H9 (cell line): ENCODE data around the gene CCDC192. TPM values are rescaled to one million over a fixed set of nuclear protein-coding genes. Genes with fewer than 3 reads are reported as not detected.

Source experiments
- DNase-seq: peaks from one replicate; pipeline ENCODE4 v3.0.0-alpha.2; 2017
- H2AFZ ChIP-seq: one replicate; pipeline ENCODE4 v1.6.1; 2013; ENCODE audit warnings: mild to moderate bottlenecking, low read length, control low read depth, moderate library complexity
- H2AK5ac ChIP-seq: 2 replicates; pipeline ENCODE4 v1.6.1; 2013; ENCODE audit warnings: low read length, control low read depth, mixed read lengths; ENCODE audit not compliant: insufficient read length
- H2BK120ac ChIP-seq: one replicate; pipeline ENCODE4 v1.6.1; 2013; ENCODE audit warnings: low read depth, mild to moderate bottlenecking, low read length, control low read depth, inconsistent platforms; ENCODE audit not compliant: poor library complexity, severe bottlenecking
- H2BK12ac ChIP-seq: 2 replicates; pipeline ENCODE4 v1.6.1; 2013; ENCODE audit warnings: low read length, control low read depth, mixed read lengths, low read depth; ENCODE audit not compliant: insufficient read length
- H2BK15ac ChIP-seq: 2 replicates; pipeline ENCODE4 v1.6.1; 2013; ENCODE audit warnings: low read depth, low read length, control low read depth
- H2BK20ac ChIP-seq: one replicate; pipeline ENCODE4 v1.6.1; 2013; ENCODE audit warnings: low read depth, mild to moderate bottlenecking, low read length, control low read depth, inconsistent platforms; ENCODE audit not compliant: poor library complexity, severe bottlenecking
- H2BK5ac ChIP-seq: 2 replicates; pipeline ENCODE4 v1.6.1; 2013; ENCODE audit warnings: low read length, control low read depth, mixed read lengths; ENCODE audit not compliant: insufficient read length
- H3K14ac ChIP-seq: 2 replicates; pipeline ENCODE4 v1.6.1; 2013; ENCODE audit warnings: low read length, control low read depth; ENCODE audit not compliant: insufficient read depth
- H3K18ac ChIP-seq: 2 replicates; pipeline ENCODE4 v1.6.1; 2013; ENCODE audit warnings: low read depth, mild to moderate bottlenecking, mixed read lengths, low read length, control low read depth; ENCODE audit not compliant: insufficient read length
- H3K23ac ChIP-seq: 2 replicates; pipeline ENCODE4 v1.6.1; 2013; ENCODE audit warnings: low read length, control low read depth, mixed read lengths, low read depth; ENCODE audit not compliant: insufficient read length
- H3K23me2 ChIP-seq: 2 replicates; pipeline ENCODE4 v1.6.1; 2013; ENCODE audit warnings: low read depth, mild to moderate bottlenecking, mixed read lengths, low read length, control low read depth; ENCODE audit not compliant: insufficient read length, poor library complexity, severe bottlenecking
- H3K27ac ChIP-seq: 2 replicates; pipeline ENCODE4 v1.5.1; 2013; ENCODE audit warnings: low read length, control low read depth, mixed read lengths, low read depth; ENCODE audit not compliant: insufficient read length
- H3K27me3 ChIP-seq: 2 replicates; pipeline ENCODE4 v1.6.1; 2013; ENCODE audit warnings: low read length, control low read depth, inconsistent platforms; ENCODE audit not compliant: insufficient read depth
- H3K4ac ChIP-seq: 2 replicates; pipeline ENCODE4 v1.6.1; 2013; ENCODE audit warnings: low read depth, mild to moderate bottlenecking, control low read depth, inconsistent platforms, low read length, moderate library complexity
- H3K4me1 ChIP-seq: 2 replicates; pipeline ENCODE4 v1.6.1; 2013; ENCODE audit warnings: low read length, control low read depth, inconsistent platforms; ENCODE audit not compliant: insufficient read depth
- H3K4me2 ChIP-seq: 2 replicates; pipeline ENCODE4 v1.6.1; 2013; ENCODE audit warnings: low read length, control low read depth, mixed read lengths; ENCODE audit not compliant: insufficient read length, insufficient read depth
- H3K56ac ChIP-seq: 2 replicates; pipeline ENCODE4 v1.6.1; 2013; ENCODE audit warnings: low read depth, mild to moderate bottlenecking, mixed read lengths, low read length, control low read depth; ENCODE audit not compliant: insufficient read length
- H3K79me1 ChIP-seq: 2 replicates; pipeline ENCODE4 v1.6.1; 2013; ENCODE audit warnings: low read depth, mild to moderate bottlenecking, moderate library complexity, low read length, control low read depth, inconsistent platforms; ENCODE audit not compliant: insufficient read depth, poor library complexity, severe bottlenecking
- H3K79me2 ChIP-seq: 2 replicates; pipeline ENCODE4 v1.6.1; 2013; ENCODE audit warnings: low read length, control low read depth, inconsistent platforms; ENCODE audit not compliant: insufficient read depth
- H3K9ac ChIP-seq: 2 replicates; pipeline ENCODE4 v1.6.1; 2013; ENCODE audit warnings: low read length, control low read depth, mixed read lengths; ENCODE audit not compliant: insufficient read length; ENCODE audit errors: extremely low read depth
- H3K9me3 ChIP-seq: one replicate; pipeline ENCODE4 v1.6.1; 2013; ENCODE audit warnings: low read depth, low read length, inconsistent platforms; ENCODE audit not compliant: control insufficient read depth
- H3T11ph ChIP-seq: one replicate; pipeline ENCODE4 v1.6.1; 2013; ENCODE audit warnings: mild to moderate bottlenecking, low read length, control low read depth, inconsistent platforms
- H4K20me1 ChIP-seq: one replicate; pipeline ENCODE4 v1.6.1; 2013; ENCODE audit not compliant: control insufficient read depth, insufficient read length, insufficient read depth
- H4K5ac ChIP-seq: 2 replicates; pipeline ENCODE4 v1.6.1; 2013; ENCODE audit warnings: low read depth, mild to moderate bottlenecking, mixed read lengths, low read length, control low read depth; ENCODE audit not compliant: insufficient read length
- H4K8ac ChIP-seq: replicated peaks from 2 replicates; pipeline ENCODE4 v1.6.1; 2013; ENCODE audit warnings: low read length, control low read depth, mixed read lengths, low read depth; ENCODE audit not compliant: insufficient read length
- H4K91ac ChIP-seq: 2 replicates; pipeline ENCODE4 v1.6.1; 2013; ENCODE audit warnings: low read depth, mild to moderate bottlenecking, moderate library complexity, mixed read lengths, low read length, control low read depth; ENCODE audit not compliant: insufficient read length
- H3K27ac Mint-ChIP-seq, 3 experiments: 2 replicates in 2 of 3; 3 replicates in 1 of 3; pipeline ENCODE4 v1.8.0; 2020 to 2021; ENCODE audit warnings: mixed read lengths in 3 of 3, mild to moderate bottlenecking in 1 of 3, moderate library complexity in 1 of 3
- H3K27me3 Mint-ChIP-seq: 2 replicates; pipeline ENCODE4 v1.8.0; 2021; ENCODE audit warnings: low read depth, mild to moderate bottlenecking, moderate library complexity, mixed read lengths
- H3K36me3 Mint-ChIP-seq, 3 experiments: 2 replicates in 2 of 3; 3 replicates in 1 of 3; pipeline ENCODE4 v1.8.0; 2020 to 2021; ENCODE audit warnings: low read depth in 3 of 3, mixed read lengths in 3 of 3; ENCODE audit not compliant: insufficient read depth in 1 of 3
- H3K4me1 Mint-ChIP-seq, 2 experiments: 2 replicates each; pipeline ENCODE4 v1.8.0; 2020; ENCODE audit warnings: mixed read lengths in 2 of 2
- H3K4me3 Mint-ChIP-seq, 2 experiments: 2 replicates in 1 of 2; 3 replicates in 1 of 2; pipeline ENCODE4 v1.8.0; 2020 to 2021; ENCODE audit warnings: mild to moderate bottlenecking in 2 of 2, mixed read lengths in 2 of 2, moderate library complexity in 1 of 2
- H3K9me3 Mint-ChIP-seq, 2 experiments: 2 replicates in 1 of 2; 3 replicates in 1 of 2; pipeline ENCODE4 v1.8.0; 2020; ENCODE audit warnings: mild to moderate bottlenecking in 2 of 2, mixed read lengths in 2 of 2, moderate library complexity in 1 of 2
- WGBS: extraction: QIAGEN DNeasy Blood & Tissue Kit; methylation state at CpG from one replicate; pipeline ENCODE4 v1.1.7; 2013; ENCODE audit warnings: missing lambda C conversion rate, low lambda C conversion rate, mixed read lengths; ENCODE audit not compliant: insufficient read length; ENCODE audit errors: extremely low coverage; 5-methylcytosine and 5-hydroxymethylcytosine counted together
- total RNA-seq: library from RNA; stranded (reverse); gene quantifications from 2 replicates; pipeline ENCODE4 v1.2.1, GENCODE V29; 2021
- TF ChIP-seq, protein P1 (sequence below): fragments of 200-600 bp; sonication (generic); conservative IDR thresholded peaks from 3 replicates; pipeline ENCODE4 v1.8.0; 2021; ENCODE audit warnings: antibody characterized with exemption, mild to moderate bottlenecking

CCDC192 gene
- total RNA-seq, 1 experiment from 2014 or later, result not detected

GRCh38 chr5:127970854-127971425, 267.7 kb downstream of the CCDC192 start:
- H4K91ac ChIP-seq, result no peak overlapping the region
- H3K18ac ChIP-seq, result no peak overlapping the region
- no peak overlapping the region for H3K14ac ChIP-seq
- H3K27me3 ChIP-seq, result no peaks in the 10 kb centered on the region
- no peaks in the 10 kb centered on the region for H4K20me1 ChIP-seq
- TF ChIP-seq, protein P1, sequence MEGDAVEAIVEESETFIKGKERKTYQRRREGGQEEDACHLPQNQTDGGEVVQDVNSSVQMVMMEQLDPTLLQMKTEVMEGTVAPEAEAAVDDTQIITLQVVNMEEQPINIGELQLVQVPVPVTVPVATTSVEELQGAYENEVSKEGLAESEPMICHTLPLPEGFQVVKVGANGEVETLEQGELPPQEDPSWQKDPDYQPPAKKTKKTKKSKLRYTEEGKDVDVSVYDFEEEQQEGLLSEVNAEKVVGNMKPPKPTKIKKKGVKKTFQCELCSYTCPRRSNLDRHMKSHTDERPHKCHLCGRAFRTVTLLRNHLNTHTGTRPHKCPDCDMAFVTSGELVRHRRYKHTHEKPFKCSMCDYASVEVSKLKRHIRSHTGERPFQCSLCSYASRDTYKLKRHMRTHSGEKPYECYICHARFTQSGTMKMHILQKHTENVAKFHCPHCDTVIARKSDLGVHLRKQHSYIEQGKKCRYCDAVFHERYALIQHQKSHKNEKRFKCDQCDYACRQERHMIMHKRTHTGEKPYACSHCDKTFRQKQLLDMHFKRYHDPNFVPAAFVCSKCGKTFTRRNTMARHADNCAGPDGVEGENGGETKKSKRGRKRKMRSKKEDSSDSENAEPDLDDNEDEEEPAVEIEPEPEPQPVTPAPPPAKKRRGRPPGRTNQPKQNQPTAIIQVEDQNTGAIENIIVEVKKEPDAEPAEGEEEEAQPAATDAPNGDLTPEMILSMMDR, result no peak
- H4K5ac ChIP-seq, result no peak overlapping the region
- no peak overlapping the region for H3K23ac ChIP-seq
- H2BK5ac ChIP-seq, result no peak overlapping the region
- no peak overlapping the region for H3K27ac ChIP-seq
- no peaks in the 10 kb centered on the region for H3K79me2 ChIP-seq
- no peak overlapping the region for H4K8ac ChIP-seq
- H3K56ac ChIP-seq, result no peak overlapping the region
- no peak overlapping the region for H2AK5ac ChIP-seq
- no peaks in the 10 kb centered on the region for H3K79me1 ChIP-seq
- H3K4me1 ChIP-seq, result no peaks in the 10 kb centered on the region
- no peak overlapping the region for H3T11ph ChIP-seq
- no peak overlapping the region for H2BK12ac ChIP-seq
- DNase-seq, result no peak
- H3K27me3 Mint-ChIP-seq, result no peaks in the 10 kb centered on the region
- H2BK20ac ChIP-seq, result no peak overlapping the region
- no peaks in the 10 kb centered on the region for H3K9me3 Mint-ChIP-seq
- H3K27ac Mint-ChIP-seq, result no peak overlapping the region
- no peak overlapping the region for H3K4ac ChIP-seq
- H3K9ac ChIP-seq, result no peak overlapping the region
- no peak overlapping the region for H2AFZ ChIP-seq
- no peaks in the 10 kb centered on the region for H3K36me3 Mint-ChIP-seq
- no peaks in the 10 kb centered on the region for H3K9me3 ChIP-seq
- H3K4me3 Mint-ChIP-seq, result no peak overlapping the region
- no peaks in the 10 kb centered on the region for H3K4me1 Mint-ChIP-seq
- no CpG with 5 or more reads among the region's 2 CpGs for WGBS
- no peak overlapping the region for H2BK15ac ChIP-seq
- no peak overlapping the region for H2BK120ac ChIP-seq
- H3K4me2 ChIP-seq, result no peak overlapping the region
- H3K23me2 ChIP-seq, result no peaks in the 10 kb centered on the region
